ENCODE data around the gene TRAPPC8.
A peak's percentile ranks its signal among the peaks of the same experiment; 100 is the strongest.

TRAPPC8 gene, protein sequence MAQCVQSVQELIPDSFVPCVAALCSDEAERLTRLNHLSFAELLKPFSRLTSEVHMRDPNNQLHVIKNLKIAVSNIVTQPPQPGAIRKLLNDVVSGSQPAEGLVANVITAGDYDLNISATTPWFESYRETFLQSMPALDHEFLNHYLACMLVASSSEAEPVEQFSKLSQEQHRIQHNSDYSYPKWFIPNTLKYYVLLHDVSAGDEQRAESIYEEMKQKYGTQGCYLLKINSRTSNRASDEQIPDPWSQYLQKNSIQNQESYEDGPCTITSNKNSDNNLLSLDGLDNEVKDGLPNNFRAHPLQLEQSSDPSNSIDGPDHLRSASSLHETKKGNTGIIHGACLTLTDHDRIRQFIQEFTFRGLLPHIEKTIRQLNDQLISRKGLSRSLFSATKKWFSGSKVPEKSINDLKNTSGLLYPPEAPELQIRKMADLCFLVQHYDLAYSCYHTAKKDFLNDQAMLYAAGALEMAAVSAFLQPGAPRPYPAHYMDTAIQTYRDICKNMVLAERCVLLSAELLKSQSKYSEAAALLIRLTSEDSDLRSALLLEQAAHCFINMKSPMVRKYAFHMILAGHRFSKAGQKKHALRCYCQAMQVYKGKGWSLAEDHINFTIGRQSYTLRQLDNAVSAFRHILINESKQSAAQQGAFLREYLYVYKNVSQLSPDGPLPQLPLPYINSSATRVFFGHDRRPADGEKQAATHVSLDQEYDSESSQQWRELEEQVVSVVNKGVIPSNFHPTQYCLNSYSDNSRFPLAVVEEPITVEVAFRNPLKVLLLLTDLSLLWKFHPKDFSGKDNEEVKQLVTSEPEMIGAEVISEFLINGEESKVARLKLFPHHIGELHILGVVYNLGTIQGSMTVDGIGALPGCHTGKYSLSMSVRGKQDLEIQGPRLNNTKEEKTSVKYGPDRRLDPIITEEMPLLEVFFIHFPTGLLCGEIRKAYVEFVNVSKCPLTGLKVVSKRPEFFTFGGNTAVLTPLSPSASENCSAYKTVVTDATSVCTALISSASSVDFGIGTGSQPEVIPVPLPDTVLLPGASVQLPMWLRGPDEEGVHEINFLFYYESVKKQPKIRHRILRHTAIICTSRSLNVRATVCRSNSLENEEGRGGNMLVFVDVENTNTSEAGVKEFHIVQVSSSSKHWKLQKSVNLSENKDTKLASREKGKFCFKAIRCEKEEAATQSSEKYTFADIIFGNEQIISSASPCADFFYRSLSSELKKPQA (N-terminal part only)

DNA sequence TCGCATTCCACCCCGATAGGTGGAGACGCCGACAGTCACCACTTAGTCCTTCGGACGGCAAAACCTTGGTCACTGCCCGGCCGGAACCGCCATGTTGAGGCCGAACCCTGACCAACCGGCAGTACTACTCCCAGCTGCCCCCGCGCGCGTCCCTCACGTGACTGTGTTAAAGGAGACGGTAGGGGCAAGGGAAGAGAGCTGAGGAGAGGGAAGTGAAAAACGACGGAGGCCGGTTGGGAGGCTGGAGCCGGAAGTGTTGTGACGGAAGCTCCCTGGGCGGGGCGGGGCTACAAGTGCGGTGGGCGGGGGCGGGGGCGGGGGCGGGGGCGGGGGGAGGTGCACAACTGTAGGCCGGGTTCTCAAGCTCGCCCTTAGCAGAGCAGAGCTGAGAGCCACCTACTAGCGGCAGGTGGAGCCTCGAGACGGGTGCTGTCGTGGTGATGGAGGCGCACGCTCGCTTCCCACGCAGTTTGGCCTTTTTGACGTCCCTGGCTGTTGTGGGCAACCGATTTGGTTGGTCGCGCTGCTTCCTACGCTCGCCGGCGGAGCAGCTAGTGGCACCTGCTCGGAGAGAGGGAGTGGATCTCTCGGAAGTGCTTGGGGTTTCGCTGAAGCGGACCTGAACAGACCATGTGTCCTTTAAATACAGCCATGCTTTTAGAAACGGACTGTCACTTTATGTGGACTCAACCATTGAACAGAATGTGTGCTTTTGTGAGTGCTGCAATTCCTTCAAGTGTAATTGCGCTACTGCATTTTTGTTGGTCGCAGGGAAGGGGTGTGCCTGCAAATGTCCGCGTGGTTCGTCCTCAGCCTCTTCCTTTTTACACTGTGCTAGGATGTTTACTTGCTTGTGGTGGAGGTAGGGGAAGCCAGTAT lies at the start of gene TRAPPC8:
TRAPPC8 (minus strand) TSS at position 130 of the 879 bp plus-strand sequence. CDS start 364 bp downstream, outside the sequence.
- TF ChIP-seq, protein P1, sequence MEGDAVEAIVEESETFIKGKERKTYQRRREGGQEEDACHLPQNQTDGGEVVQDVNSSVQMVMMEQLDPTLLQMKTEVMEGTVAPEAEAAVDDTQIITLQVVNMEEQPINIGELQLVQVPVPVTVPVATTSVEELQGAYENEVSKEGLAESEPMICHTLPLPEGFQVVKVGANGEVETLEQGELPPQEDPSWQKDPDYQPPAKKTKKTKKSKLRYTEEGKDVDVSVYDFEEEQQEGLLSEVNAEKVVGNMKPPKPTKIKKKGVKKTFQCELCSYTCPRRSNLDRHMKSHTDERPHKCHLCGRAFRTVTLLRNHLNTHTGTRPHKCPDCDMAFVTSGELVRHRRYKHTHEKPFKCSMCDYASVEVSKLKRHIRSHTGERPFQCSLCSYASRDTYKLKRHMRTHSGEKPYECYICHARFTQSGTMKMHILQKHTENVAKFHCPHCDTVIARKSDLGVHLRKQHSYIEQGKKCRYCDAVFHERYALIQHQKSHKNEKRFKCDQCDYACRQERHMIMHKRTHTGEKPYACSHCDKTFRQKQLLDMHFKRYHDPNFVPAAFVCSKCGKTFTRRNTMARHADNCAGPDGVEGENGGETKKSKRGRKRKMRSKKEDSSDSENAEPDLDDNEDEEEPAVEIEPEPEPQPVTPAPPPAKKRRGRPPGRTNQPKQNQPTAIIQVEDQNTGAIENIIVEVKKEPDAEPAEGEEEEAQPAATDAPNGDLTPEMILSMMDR (IDR thresholded peaks at IDR 0.05; ENCODE audit: low read depth, low read length), result no peak
- peak within 1 kb of the TSS; percentile 70 for H3K4me3 ChIP-seq (ENCODE audit: low read depth, low read length)

DNA sequence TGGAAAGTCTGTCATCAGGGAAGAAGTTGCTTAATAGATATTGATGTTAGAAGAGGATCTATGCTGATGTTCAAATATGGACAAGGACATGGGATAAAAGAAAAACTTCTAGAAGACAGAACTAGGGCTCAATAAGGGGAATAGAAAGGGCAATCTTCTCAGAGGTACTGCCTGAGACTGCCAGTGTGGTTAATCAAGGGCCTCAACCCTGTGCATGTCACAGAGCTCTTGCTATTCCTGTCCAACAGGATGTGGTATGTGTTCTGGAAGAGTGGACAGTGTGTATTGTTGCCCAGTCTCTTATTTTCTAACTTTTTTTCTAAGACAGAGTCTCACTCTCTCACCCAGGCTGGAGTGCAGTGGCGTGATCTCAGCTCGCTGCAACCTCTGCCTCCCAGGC lies 47.9 kb upstream of the TRAPPC8 start:
- TF ChIP-seq, protein P1 (IDR thresholded peaks at IDR 0.05; ENCODE audit: low read depth, low read length), result no peak
- H3K4me3 ChIP-seq (ENCODE audit: low read depth, low read length), result no peak overlapping the region

DNA sequence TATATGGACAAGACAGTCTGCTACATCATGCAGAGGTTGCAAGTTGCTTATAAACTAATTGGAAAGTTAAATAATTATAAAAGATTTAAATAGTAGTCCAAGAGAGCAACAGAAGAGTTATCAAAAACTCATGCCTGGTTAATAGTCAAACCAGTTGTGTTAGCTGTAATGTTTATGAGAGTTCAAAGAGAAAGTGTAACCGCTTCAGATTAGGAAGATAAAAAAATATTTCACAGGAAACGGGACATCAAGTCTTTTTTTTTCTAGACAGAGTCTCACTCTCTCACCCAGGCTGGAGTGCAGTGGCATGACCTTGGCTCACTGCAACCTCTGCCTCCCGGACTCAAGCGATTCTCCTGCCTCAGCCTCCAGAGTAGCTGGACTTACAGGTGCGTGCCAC lies 41.0 kb upstream of the TRAPPC8 start:
- TF ChIP-seq, protein P1 (IDR thresholded peaks at IDR 0.05; ENCODE audit: low read depth, low read length), result no peak
- no peak overlapping the region for H3K4me3 ChIP-seq (ENCODE audit: low read depth, low read length)

DNA sequence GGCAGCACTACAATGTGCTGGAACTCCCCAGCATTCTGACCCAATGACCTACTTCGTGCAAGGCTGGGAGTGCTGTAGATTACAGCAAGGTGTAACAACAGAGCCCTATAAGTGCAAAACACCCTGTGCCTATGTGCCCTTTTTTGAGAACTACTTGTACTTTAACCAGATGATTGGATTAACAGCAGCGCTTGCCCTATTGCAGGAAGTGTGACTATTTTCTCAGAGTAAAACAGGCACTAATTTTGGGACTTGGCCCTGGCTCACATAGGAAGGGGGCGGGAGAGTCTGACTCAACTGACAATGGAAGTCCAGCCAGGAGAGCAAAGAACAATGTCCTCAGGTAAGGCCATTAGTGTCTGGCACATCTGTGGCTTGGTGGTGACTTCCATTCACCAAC lies 40.1 kb upstream of the TRAPPC8 start:
- H3K4me3 ChIP-seq (ENCODE audit: low read depth, low read length), result no peak overlapping the region
- TF ChIP-seq, protein P1 (IDR thresholded peaks at IDR 0.05; ENCODE audit: low read depth, low read length), result no peak

DNA sequence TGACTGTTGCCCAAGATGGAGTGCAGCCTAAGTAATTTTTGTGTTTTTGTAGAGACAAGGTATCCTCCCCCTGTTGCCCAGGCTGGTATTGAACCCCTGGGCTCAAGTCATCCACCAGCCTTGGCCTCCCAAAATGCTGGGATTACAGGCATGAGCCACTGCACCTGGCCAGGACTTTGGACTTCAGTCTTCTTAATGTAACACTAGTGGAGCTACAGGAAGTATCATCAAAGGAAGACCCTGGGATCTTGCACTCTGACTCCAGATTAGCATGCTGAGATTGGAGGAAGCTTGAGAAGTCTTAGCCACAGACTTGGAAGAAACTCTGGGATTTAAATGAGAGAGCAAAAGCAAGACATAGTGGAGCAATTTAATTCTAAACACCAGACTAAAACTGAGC lies 37.9 kb upstream of the TRAPPC8 start:
- no peak overlapping the region for H3K4me3 ChIP-seq (ENCODE audit: low read depth, low read length)
- TF ChIP-seq, protein P1 (IDR thresholded peaks at IDR 0.05; ENCODE audit: low read depth, low read length), result no peak

DNA sequence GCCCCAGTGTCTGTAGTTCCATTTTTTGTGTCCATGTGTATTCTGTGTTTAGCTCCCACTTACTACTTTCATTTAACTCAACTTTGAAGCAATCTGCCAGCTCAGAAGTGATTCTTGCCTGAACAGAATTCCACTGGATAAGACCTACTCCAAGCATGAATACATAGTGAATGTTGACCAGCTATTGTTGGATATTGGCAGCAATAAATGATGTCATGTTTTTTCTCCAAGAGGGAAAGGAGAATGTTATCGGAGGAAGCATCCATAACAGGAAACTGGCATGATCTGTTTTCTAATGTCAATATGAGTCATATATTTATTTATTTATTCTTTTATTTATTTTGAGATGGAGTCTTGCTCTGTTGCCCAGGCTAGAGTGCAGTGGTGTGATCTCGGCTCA lies 36.8 kb upstream of the TRAPPC8 start:
- no peak overlapping the region for H3K4me3 ChIP-seq (ENCODE audit: low read depth, low read length)
- TF ChIP-seq, protein P1 (IDR thresholded peaks at IDR 0.05; ENCODE audit: low read depth, low read length), result no peak

All from WI38 (cell line).